ENCODE results near the gene SRPK1.

SRPK1 gene

DNA sequence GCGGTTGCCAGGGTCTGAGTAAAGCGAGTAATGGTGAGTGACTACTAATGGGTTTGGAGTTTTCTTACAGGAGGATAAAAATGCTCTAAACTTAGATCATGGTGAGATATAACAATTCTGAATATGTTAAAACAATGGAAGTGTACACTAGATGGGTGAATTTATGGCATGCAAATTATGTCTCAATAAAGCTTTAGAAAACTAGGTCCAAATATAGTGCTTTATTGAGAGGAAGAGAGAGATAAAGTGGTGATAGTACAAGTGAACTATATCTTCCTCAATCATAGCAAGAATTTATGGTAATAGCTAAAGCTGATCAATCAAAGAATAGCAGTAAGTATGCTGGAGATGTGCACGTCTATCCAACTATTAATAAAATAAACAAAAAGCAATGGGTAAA lies 23.9 kb downstream of the SRPK1 start:
- no peak for DNase-seq

DNA sequence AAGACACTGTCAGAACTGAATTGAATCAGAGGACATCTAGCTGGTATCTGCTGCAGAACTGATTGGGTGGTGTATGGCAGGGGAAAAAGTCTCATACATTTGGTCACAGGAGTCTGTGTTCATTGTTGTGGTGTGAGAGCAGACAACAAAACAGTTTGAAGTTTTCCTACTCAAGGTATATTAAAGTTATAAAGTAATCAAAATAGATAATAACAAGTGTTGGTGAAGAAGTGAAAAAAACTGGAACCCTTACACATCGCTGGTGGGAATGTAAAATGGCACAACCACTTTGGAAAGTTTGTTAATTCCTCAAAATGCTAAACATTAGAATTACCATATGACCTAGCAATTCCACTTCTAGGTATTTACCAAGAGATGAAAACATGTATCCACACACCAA lies 24.7 kb downstream of the SRPK1 start:
- no peak for DNase-seq

DNA sequence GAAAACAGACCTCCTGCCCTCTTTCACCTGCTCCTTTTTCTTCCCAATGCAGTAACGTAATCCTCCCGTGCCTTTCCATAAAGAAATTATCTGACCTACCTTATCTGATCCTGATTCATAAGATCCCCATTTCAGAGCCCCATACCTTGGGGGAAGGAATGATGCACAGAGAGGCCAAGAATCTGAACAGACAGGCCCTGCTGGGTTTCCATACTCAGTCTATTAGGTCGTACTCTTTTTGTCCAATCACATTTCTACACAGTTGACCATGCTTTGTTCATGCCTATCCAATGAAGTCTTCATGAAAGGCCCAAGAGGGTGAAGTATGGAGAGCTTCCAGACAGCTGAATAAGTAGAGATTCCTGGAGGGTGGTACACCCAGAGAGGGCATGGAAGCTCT lies 25.3 kb downstream of the SRPK1 start:
- no peak for DNase-seq

DNA sequence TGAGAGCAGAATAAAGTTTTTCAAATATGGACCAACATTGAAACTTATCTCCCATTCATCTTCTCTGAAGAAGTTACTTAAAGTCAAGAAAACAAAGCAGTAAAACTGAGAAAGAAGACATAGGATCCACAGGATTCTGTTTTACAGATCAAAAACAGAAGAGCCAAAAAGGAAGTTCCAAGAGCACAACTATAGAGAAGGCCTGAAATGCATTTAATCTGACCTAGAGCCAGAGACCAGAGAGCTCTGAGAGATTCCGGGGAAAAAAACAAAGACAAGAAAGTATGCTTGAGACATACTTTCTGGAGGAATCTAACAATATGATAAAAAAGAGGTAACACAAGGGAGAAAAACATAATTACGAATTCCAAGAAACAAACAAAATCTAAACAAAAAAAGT lies 26.1 kb downstream of the SRPK1 start:
- no peak for DNase-seq

DNA sequence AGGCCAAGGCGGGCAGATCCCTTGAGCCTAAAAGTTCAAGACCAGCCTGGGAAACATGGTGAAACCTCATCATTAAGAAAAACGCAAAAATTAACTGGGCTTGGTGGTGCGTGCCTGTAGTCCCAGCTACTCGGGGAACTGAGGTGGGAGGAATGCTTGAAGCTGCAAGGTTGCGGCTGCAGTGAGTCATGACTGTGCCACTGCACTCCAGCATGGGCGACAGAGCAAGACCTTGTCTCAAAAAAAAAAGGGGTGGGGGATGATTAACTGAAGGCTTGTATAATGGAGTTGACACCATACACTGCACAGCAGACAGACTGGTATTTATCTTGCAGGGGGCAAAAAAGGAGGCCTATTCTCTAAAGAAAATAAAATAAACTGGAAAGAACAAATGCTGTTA lies 27.7 kb downstream of the SRPK1 start:
- no peak for DNase-seq

DNA sequence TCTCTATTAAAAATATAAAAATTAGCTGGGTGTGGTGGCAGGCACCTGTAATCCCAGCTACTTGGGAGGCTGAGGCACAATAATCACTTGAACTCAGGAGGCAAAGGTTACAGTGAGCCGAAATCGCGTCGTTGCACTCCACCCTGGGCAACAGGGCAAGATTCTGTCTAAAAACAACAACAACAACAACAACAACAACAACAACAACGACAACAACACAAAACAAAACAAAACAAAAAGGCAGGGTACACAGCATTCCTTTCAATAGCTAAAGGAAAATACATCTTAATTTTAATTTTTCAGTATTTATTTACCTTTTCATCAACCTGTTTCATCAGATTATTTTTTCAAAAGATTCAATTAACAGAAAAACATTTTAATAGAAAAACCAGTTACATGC lies 28.4 kb downstream of the SRPK1 start:
- no peak for DNase-seq

DNA sequence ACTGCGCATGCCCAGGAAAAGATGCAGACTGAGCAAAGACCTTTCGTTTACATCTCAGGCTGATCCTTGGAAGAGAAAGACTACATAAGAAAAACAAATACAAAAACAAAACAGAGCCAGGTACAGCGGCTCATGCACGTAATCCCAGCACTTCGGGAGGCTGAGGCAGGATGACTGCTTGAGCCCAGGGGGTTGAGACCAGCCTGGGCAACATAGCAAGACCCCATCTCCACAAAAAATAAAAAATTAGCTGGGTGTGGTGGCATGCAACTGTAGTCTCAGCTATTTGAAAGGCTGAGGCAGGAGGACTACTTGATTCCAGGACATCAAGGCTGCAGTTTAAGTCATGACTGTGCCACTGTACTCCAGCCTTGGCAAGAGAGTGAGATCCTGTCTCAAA lies 41.7 kb downstream of the SRPK1 start:
- DNase-seq, result no peak

DNA sequence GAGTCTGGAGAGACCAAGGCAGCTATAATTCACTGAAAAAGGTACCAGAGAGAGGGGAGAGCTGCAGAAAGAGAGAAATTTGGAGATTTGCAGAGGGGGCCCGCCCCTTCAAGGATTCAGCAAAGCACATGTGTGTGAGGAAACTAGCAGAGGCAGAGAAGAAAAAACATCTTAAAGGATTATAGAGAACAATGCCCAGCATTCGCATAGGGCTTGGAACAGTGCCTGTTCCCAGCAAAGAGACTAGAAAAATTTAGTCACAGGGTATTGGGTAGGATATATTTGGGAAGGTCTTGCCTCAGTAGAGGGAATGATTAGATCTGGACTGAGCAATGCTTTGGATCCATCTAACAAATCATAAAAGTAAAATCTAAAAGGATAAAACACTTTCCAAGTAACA lies 44.0 kb downstream of the SRPK1 start:
- no peak for DNase-seq

DNA sequence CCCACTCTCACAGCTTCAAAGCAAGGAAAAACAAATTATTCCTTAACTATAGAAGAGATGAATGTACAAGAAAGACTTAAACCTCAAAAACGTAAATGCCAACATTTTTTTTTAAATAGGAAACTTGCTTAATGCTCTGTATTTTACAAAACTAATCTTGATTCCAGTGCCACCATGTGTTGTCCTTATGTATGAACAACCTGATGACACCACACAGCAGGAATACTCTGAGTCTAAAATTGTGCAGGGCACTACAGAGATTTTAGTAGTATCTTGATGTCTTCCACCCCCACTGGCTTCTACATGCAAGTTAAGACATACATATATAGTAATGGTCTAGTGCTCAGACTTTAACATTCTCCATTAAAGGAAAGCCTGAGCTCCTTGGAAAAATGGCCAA lies 46.2 kb downstream of the SRPK1 start:
- no peak for DNase-seq

DNA sequence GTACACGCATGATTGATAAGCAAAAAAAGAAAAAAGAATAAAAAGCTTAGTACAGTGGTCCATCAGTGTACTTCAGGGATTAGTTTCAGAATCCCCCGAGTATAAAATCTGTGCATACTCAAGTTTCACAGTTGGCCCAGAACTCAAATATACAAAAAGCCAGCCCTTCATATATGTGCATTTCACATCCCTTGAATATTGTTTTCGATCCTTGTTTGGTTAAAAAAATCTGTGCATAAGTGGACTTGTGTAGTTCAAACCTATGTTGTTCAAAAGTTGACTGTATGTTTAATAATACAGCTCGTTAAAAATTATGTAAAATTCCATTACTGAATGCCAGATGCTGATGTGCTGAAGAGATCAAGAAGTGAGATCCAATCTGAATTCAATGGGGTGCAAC lies 61.5 kb downstream of the SRPK1 start:
- DNase-seq, result no peak

DNA sequence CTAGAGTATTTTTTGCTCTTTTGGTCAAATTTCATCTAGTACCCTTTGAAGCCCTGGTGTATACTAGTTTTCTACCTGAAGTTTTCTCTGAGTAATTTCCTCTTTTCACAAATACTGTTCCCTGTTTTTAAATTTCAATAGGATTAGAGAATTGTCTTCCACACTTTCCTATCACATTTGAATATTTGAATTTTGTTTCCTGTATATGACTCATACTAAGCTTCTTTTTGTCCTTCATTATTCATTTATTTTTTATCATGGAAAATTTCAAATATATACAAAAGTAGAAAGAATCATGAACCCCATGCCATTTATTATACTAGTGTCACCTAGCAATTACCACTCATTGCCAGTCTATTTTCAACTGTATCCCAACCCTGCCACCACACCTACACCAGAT lies 63.0 kb downstream of the SRPK1 start:
- DNase-seq, result no peak

DNA sequence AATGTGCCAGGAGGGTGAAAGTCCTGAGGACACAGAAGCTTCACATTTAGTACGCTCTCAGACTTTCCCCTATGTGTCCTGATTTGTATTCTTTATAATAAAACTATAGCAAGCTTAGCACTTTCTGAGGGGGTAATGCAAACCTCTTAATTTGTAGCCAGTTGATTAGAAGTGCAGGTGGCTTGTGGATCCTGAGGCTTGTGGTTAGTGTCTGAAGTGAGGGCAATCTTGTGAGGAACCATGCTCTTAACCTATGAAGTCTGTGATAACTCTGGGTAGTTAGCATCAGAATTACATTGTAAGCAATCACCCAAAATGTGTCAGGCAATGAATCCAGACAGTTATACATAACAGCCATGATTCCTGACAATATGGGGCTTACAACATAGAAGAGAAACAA lies 64.6 kb downstream of the SRPK1 start:
- no peak for DNase-seq

DNA sequence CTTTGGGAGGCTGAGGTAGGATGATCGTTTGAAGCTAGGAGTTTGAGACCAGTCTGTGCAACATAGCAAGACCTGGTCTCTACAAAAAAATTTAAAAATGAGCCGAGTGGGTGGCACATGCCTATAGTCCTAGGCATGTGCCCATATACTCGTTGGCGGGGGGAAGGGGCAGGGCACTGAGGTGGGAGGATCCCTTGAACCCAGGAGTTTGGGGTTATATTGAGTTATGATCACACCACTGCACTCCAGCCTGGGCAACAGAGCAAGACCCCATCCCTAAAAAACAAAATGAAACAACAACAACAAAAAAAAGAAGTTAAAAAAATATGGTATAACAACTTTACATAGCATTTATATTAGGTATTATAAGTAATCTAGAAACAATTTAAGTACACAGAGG lies 67.9 kb downstream of the SRPK1 start:
- no peak for DNase-seq

DNA sequence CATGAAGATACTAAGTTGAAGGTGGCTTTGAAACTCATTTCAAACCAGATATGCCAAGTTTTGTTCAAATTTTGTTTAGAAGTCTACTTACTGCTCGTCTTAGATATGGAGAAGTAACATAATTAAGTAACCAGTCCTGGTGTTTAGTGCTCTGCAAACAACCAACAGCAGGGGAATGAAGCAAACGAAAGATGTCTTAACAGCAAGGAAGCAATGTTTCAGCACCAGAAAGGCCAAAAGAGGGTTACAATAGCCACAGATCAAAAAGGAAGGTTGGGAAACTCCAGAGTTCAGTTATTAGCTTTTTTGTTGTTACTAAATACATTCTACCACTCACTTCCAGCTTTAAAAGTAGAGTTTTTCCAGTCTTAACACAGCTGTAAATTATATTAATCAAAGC lies 70.7 kb downstream of the SRPK1 start:
- DNase-seq, result no peak

DNA sequence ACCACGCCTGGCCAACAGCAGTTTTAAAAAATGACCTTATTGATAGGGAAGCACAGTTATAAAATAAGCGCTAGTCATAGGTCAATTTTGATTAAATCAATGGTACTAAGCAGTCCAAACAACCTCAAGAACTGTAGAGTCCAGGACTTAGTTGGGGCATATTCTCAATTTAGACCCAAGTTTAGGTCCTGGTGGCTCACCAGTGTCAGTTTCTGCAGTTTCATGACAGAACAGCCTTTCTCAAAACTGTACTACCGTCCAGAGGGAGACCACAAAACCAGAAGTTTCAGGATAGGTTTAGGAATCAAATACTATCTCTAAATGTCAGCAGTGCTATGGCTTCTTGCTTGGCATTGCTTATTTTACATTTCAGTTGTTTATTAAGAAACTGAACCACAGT lies 76.6 kb downstream of the SRPK1 start:
- no peak for DNase-seq

DNA sequence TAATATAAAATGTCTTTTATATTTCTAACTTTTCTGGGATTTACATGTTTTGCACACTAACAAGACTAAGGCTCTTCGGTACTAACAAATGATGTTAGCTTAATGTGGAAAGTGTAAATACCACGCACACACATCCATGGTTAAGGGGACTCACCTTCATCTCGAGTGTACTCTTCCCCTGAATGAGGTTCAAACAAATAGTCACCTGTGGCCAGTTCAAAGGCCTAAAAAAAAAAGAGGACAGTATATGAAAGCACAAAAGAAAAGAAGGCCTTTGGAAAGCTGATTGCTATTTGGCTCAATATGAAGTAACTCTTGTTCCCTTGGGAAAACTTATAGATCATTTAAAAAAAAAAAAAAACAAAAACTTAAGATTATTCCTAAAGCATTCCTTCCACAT lies 78.5 kb downstream of the SRPK1 start:
- DNase-seq, result no peak

DNA sequence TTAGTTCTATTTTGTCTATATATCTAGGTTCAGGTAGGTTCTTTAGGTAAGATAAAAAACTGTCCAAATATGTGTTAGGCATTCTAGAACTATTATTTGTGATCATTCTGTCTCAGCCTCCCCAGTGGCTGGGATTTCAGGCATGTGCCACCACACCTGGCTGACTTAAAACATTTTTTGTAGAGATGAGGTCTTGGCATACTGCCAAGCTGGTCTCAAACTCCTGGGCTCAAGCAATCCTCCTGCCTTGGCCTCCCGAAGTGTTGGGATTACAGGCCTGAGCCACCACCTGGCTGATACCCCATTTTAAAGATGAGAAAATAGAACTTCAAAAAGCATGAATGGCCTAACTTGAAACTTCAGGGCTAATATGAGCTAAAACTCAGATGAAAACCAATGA lies 81.9 kb downstream of the SRPK1 start:
- no peak for DNase-seq

DNA sequence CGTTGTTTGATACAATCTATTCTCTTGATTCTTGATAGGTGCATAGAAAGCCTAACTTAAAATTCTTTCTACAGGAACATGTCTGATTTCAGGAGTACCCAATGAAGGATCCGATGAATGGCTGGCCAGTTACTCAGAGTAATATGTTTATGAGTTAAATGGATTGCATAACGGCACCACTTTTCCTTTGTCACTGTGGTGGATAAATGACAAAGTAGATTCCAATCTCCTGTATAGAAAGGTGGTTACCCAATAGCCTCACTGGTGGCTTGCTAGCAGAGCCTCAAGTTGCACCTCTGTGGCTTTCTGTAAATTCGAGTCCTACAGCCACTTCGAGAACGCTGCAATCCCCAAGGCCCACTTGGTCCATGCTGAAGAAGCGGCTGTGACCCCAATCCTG lies 87.4 kb downstream of the SRPK1 start:
- no peak for DNase-seq

DNA sequence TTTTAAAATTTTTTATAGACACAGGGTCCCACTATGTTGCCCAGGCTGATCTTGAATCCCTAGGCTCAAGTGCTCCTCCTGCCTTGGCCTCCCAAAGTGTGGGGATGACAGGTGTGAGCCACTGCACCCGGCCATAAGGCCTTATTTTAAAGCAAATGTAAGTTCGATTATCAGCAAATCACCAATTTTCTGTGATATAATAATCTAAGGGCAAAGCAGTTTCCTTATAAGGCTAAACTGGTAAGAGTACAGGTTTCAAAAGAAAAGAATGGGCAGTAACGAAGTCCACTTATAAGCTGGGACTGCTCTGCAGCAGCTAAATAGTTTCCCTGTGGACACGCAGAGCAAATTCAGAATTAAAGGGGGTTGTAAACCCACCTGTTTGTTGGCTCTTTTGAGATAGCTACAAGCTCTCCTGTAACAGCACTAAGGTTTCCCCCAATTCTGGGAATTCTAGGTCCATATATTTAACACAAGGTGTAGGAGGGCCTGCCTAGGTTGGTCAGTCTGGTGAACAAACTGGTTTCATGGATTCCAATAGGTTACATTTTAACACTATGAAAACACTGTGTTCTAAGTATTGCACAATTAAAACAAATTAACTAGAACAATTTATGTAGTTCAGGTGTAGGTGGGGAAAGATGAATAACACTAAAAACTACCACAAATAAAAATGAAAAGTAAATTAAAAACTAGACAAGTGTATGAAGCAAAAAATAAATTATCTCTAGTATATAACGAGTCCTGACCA lies 89.5 kb downstream of the SRPK1 start:
- DNase-seq, result no peak

DNA sequence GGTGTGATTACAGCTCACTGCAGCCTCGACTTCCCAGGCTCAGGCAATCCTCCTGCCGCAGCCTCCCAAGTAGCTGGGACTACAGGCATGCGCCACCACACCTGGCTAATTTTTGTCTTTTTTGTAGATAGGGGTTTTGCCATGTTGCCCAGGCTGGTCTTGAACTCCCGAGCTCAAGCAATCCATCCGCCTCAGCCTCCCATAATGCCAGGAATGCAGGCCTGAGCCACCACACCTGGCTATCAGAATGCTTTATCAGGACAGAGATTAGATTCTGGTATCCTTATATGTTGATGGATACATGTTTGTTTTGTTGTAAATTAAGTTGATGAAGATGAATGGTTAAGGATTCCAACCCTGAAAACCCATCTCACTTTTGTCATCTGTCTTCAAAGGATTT lies 91.6 kb downstream of the SRPK1 start:
- DNase-seq, result no peak

DNA sequence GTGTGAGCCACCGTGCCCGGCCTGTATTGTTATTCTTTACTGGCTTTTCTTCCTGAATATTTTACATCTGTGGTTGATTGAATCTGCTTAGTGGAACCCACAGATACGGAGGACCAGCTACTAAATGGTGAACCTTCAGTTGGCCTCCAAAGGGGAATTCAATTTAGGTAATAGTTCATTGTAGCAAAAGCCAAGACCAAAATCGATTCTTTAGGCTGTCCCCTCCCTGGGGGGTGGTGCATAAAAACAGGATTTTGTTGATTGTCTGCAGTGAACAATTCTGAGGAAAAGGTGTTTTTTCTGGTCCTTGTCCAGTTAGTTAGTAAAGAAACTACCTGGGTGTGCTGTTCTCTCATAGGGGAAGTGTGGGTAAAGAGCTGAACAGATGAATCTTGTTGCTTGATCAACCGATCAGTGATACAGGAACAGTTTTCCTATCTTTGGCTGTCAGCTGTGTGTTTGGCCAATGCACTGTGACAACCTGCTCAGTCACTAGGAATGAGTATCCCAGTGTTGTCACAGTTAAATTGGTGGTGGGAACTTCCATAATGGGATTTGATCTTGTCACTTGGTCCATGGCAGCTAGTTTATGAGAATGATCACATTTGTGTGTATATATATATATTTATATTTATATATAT lies 96.2 kb downstream of the SRPK1 start:
- no peak for DNase-seq

DNA sequence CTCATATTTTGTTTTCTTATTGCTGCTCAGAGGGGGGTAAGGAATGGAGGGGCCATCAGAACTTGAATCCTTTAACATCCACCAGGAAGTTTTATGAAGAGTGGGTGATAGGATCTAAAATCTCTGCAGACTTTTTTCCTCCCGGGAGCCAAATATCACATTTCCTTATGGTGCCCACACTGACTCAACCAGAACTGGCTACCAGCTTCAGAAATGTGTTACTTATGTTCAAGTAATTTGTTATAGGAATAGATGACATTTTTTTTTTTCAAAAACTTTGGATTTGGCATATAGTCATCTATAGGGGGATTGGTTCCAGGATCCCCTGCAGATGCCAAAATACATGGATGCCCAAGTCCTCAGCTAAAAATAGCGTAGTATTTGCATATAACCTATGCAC lies 97.3 kb downstream of the SRPK1 start:
- no peak for DNase-seq

DNA sequence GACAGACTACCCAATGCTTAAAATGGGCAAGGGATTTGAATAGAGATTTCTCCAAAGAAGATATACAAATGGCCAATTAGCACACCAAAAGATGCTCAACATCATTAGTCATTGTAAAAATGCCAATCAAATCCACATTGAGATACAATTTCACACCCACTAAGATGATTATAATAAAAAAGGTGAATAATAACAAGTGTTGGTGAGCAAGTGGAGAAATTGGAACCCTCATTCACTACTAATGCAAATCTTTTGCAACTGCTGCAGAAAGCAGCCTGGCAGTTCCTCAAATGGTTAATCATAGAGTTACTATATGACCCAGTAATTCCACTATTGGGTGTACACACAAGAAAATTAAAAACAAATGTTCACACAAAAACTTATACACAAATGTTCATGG lies 103.4 kb downstream of the SRPK1 start:
- DNase-seq, result no peak

DNA sequence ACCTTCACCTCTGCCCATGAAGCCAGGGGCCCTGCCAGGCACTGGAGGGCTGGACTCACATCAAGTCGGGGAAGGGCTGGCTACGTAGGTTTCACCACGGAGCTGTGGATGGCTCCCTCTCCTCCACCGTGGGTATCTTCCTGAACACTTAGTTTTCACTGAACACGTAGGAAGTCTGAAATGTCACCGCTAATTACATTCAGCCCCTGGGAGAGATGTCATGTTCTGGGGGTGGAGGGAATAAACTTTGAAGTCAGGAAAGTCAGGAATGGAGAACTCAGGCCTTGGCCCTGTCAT lies 109.3 kb downstream of the SRPK1 start:
- no peak for DNase-seq

DNA sequence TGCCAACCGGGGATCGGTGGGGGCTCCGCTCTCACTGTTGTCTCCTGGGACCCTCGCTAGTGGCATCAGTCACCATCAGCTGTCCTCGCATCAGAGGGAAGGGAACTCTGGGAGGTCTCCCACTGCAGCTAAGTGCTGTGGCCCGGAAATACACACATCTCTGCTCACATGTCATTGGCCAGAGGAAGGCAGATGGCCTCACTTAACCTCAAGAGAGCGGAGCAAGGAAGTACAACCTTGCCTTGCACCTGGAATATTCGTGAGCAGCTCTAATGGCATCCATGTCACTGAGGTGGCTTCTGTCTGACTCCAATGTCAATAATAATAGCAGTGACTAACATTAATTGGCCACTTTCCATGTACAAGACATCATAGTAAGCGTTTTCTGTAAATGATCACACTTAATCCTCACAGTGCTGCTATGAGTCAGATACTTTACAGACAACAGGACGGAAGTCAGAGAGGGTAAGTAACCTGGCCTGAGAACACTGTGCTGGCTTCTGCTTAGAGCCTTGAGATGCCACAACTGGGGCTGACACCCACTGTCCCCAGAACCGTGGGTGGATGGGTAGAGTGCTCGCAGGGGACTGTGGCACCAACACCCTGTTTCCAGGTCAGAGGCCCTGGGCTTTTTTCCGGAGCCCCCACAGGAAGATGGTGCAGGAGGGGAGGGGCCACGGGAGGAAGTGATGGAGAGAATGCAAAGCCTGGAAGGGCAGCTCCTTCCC lies 109.8 kb downstream of the SRPK1 start:
- DNase-seq, result peak; percentile 70

All from NCI-H510A treated with DMSO at 0.1 percent for 48 hours (cell line).